ENCODE results near the gene REEP1.

GRCh38 chr2:86352137-86352726, 14.8 kb upstream of the REEP1 start:
- TF ChIP-seq CTCF (IDR thresholded peaks at IDR 0.05) (no peak), POLR2A (IDR thresholded peaks at IDR 0.05) (no peak)
